Hepatocyte (in vitro differentiated cells): Measurements from ENCODE around the gene UGGT1.

Source experiments
- EZH2phosphoT487 ChIP-seq: fragments of 200-600 bp; sonication (generic); IDR thresholded peaks from one replicate; pipeline ENCODE4 v1.6.1; 2018; ENCODE audit warnings: antibody characterized with exemption, mild to moderate bottlenecking, low read depth, moderate library complexity; ENCODE audit not compliant: unreplicated experiment, severe bottlenecking
- TF ChIP-seq, protein P1 (sequence below): fragments of 200-600 bp; sonication (generic); IDR thresholded peaks from 2 replicates; pipeline ENCODE4 v1.5.1; 2016; ENCODE audit warnings: antibody characterized with exemption, mild to moderate bottlenecking; ENCODE audit not compliant: poor library complexity

DNA sequence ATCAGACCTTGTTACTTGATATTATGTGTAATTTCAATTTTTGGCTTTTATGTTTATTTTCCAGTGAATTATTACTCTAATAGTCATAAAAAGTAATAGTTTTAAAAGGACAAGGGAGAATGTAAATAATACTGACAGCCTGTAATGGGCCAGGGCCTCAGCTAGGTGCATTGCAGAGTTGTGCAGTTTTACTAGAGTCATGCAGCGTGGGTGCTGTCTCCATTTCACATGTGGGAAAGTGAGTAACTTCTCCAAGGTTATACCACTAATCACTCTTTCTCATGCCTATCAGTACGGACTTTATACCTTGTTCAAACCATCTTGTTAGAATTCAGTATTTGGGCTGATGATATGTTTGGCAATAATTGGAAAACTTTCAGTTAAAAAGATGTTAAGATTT, 73.3 kb downstream of the UGGT1 start:
- TF ChIP-seq EZH2phosphoT487: no peak
- TF ChIP-seq, protein P1, sequence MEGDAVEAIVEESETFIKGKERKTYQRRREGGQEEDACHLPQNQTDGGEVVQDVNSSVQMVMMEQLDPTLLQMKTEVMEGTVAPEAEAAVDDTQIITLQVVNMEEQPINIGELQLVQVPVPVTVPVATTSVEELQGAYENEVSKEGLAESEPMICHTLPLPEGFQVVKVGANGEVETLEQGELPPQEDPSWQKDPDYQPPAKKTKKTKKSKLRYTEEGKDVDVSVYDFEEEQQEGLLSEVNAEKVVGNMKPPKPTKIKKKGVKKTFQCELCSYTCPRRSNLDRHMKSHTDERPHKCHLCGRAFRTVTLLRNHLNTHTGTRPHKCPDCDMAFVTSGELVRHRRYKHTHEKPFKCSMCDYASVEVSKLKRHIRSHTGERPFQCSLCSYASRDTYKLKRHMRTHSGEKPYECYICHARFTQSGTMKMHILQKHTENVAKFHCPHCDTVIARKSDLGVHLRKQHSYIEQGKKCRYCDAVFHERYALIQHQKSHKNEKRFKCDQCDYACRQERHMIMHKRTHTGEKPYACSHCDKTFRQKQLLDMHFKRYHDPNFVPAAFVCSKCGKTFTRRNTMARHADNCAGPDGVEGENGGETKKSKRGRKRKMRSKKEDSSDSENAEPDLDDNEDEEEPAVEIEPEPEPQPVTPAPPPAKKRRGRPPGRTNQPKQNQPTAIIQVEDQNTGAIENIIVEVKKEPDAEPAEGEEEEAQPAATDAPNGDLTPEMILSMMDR: no peak
